ENCODE results near the gene HDAC8.
A peak's percentile ranks its signal among the peaks of the same experiment; 100 is the strongest.

HDAC8 gene

DNA sequence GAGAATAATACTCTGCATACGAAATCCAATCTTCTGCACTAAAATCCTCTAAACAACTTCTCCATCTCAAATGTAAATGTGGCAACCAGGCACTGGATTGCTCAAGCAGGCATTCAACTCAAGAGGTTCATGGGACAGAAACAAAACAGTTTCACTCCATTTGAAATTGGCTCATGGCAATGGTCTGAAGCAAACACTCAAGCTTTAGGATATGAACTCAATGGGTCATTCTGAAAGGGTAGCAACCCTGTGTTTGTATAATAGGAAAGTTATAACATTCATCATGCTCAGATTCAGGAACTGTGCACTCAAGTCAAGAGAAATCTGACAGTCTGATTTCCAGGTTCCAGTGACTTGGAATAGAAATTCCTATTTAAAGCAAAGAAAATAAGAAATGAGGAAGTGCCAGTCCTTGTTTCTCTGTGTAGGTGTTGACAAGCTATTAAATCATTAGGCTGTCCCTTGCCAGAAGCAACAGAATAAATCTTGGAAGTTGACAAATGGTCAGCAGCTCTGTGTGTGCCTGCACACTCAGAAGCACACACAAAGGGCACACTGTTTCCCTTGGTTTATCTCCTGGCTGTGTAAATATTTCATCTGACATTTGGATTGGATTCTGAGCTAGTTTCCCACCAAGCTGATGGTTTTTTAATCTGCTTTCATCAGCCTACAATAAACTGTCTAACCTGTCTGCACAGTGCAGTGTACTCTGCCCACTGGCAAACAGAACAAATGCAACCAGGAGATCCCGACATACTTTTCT lies 191.0 kb downstream of the HDAC8 start:
- no peak overlapping the region for H3K4me3 ChIP-seq (replicated peaks; ENCODE audit: low read depth, low read length)
- peak; percentile 20 for DNase-seq (ENCODE audit: low read depth)
- TF ChIP-seq, protein P1, sequence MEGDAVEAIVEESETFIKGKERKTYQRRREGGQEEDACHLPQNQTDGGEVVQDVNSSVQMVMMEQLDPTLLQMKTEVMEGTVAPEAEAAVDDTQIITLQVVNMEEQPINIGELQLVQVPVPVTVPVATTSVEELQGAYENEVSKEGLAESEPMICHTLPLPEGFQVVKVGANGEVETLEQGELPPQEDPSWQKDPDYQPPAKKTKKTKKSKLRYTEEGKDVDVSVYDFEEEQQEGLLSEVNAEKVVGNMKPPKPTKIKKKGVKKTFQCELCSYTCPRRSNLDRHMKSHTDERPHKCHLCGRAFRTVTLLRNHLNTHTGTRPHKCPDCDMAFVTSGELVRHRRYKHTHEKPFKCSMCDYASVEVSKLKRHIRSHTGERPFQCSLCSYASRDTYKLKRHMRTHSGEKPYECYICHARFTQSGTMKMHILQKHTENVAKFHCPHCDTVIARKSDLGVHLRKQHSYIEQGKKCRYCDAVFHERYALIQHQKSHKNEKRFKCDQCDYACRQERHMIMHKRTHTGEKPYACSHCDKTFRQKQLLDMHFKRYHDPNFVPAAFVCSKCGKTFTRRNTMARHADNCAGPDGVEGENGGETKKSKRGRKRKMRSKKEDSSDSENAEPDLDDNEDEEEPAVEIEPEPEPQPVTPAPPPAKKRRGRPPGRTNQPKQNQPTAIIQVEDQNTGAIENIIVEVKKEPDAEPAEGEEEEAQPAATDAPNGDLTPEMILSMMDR (IDR thresholded peaks at IDR 0.05; ENCODE audit: low read length, missing control alignments) = no peak

DNA sequence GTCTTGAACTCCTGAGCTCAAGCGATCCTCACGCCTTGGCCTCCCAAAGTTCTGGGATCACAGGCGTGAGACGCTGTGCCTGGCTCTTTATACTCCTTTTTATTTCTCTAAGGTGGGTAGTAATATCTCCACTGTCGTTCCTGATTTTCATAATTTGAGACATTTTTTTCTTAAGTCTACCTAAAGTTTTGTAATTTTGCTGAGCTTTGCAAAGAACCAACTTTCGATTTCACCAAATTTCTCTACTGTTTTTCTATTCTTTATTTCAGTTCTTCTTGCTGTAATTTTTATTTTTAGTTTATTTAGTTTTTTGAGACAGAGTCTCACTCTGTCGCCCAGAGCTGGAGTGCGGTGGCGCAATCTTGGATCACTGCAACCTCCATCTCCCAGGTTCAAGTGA lies 196.5 kb downstream of the HDAC8 start:
- H3K4me3 ChIP-seq (replicated peaks; ENCODE audit: low read depth, low read length) = no peak overlapping the region
- DNase-seq (ENCODE audit: low read depth) = no peak
- TF ChIP-seq, protein P1 (IDR thresholded peaks at IDR 0.05; ENCODE audit: low read length, missing control alignments) = no peak

DNA sequence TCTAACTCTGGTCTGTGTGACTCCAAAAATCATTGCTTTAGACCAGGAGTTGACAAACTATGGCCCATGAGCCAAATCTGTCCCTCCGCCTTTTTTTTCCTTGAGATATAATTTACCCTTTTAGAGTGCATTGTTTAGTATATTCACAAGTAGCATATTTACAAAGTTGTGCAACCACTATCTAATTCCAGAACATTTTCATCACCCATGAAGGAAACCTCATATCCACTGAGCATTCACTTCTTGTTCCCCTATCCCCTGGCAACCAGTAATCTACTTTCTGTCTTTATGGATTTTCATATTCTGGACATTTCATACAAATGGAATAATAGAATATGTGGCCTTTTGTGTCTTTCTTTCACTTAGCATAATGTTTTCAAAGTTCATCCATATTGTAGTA lies 199.5 kb downstream of the HDAC8 start:
- peak; percentile 54 for DNase-seq (ENCODE audit: low read depth)
- TF ChIP-seq, protein P1 (IDR thresholded peaks at IDR 0.05; ENCODE audit: low read length, missing control alignments) = no peak
- H3K4me3 ChIP-seq (replicated peaks; ENCODE audit: low read depth, low read length) = no peak overlapping the region

DNA sequence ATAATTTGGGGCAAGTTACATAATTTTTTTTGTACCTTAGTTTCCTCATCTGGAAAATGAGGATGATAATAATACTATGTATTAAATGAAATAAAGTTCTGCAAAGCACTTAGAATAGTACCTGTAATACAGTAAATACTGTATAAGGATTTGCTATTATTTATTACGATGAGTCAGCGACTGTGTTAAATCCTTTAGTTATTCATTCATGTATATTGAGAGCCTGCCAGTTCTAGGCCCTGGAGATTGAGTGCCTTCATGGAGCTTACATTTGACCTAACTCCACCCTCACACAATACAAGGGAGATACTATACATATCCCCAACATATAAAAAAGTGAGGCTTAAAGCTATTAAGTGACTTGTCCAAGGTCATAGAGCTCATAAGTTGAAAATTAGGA lies 199.9 kb downstream of the HDAC8 start:
- DNase-seq (ENCODE audit: low read depth) = no peak
- TF ChIP-seq, protein P1 (IDR thresholded peaks at IDR 0.05; ENCODE audit: low read length, missing control alignments) = no peak
- H3K4me3 ChIP-seq (replicated peaks; ENCODE audit: low read depth, low read length) = no peak overlapping the region

DNA sequence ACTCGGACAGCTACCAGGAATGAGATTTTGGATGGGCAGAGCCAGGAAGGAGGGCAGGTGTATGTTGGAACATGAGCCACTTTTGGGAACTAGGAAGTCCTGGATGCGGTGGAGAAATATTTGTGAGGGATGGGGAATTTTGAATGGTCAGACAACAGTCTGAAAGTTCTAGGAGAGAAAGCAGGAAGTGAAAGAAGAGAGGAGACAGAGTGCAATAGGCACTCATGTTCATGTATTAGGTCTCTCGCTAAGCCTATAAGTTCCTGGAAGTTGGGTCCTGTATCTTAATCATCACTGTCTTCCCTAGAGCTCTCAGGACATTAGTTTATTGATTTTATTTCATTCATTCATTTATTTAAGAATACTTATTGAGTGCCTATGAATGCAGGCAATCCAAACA lies 201.2 kb downstream of the HDAC8 start:
- TF ChIP-seq, protein P1 (IDR thresholded peaks at IDR 0.05; ENCODE audit: low read length, missing control alignments) = no peak
- H3K4me3 ChIP-seq (replicated peaks; ENCODE audit: low read depth, low read length) = no peak overlapping the region
- no peak for DNase-seq (ENCODE audit: low read depth)

DNA sequence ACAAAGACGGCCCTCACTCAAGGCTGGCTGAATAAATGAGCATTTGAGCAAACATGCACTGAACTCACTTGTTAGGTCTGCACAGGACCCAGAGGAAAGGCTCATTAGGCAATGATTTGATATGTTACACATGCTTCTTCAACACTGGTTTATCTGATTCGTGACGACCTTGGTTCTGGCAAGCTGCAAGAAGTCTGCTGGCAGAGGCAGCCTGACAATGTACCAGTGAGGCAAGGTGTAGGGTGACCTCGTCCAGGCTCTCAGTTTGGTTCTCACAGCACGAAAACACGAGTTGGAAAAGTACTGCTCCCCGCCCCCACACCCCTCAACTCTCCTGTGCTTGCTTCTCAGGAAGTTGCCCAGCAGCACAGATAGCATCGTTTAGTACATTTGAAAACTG lies 203.8 kb downstream of the HDAC8 start:
- no peak overlapping the region for H3K4me3 ChIP-seq (replicated peaks; ENCODE audit: low read depth, low read length)
- TF ChIP-seq, protein P1 (IDR thresholded peaks at IDR 0.05; ENCODE audit: low read length, missing control alignments) = no peak
- peak; percentile 22 for DNase-seq (ENCODE audit: low read depth)

DNA sequence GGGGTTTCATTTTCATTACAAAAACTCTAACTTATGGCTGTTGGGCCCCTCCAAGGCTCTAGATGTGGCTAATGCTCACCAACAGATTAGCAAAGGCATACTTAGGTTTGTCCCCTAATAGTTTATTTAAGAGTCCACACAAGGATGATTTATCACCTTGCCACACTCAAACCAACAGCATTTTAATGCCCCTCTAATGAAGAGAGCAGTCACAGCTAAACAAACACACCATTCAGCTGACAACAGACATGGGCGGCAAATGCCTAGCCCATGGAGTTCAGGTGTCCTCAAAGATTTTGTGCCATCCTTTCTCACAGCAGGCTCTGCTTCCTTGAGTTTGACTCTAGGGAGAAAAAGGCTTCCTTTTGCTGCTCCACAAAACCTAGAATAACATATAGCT lies 205.1 kb downstream of the HDAC8 start:
- no peak overlapping the region for H3K4me3 ChIP-seq (replicated peaks; ENCODE audit: low read depth, low read length)
- DNase-seq (ENCODE audit: low read depth) = no peak
- TF ChIP-seq, protein P1 (IDR thresholded peaks at IDR 0.05; ENCODE audit: low read length, missing control alignments) = no peak

All from fibroblast of pulmonary artery (primary cell).